HEK293 (cell line): Measurements from ENCODE around the gene MYO1E.

Experiments
- CTCF ChIA-PET: fragments of 350-600 bp; formaldehyde crosslinking; extraction: SDS; loops from one replicate; lab custom pipeline; 2021; ENCODE audit warnings: antibody characterized with exemption; lab: Yijun Ruan, JAX
- POLR2A ChIA-PET: fragments of 300-600 bp; formaldehyde crosslinking; extraction: SDS; loops from one replicate; lab custom pipeline; 2020; ENCODE audit warnings: antibody characterized with exemption, inconsistent platforms; lab: Yijun Ruan, JAX
- H3K27ac ChIP-seq: fragments of 200-500 bp; sonication (Bioruptor generic); 2 replicates; pipeline ENCODE4 v1.5.1; 2014; ENCODE audit warnings: low read depth, low read length, control low read depth, inconsistent platforms; ENCODE audit errors: extremely low read depth
- H3K36me3 ChIP-seq, 2 experiments: fragments of 200-500 bp in 1 of 2; sonication (Bioruptor generic) in 1 of 2; 1 replicate in 1 of 2; 2 replicates in 1 of 2; pipeline ENCODE4 v1.5.1; 2014 to 2017; ENCODE audit warnings: inconsistent platforms in 2 of 2, low read length in 2 of 2; ENCODE audit not compliant: control insufficient read depth in 2 of 2, insufficient read depth in 1 of 2
- H3K4me1 ChIP-seq: fragments of 200-500 bp; sonication (Bioruptor generic); 2 replicates; pipeline ENCODE4 v1.5.1; 2014; ENCODE audit warnings: mild to moderate bottlenecking, low read length, inconsistent platforms; ENCODE audit not compliant: control insufficient read depth, insufficient read depth
- H3K4me3 ChIP-seq: 2 replicates; pipeline ENCODE4 v1.5.1; 2011; ENCODE audit warnings: low read depth, mild to moderate bottlenecking, control low read depth, low read length, moderate library complexity
- H3K9me3 ChIP-seq: fragments of 200-500 bp; sonication (Bioruptor generic); 2 replicates; pipeline ENCODE4 v1.5.1; 2014; ENCODE audit warnings: low read depth, low read length, inconsistent platforms; ENCODE audit not compliant: control insufficient read depth, insufficient read depth
- BCL11A ChIP-seq: fragments of 450-650 bp; formaldehyde crosslinking; IDR thresholded peaks from 2 replicates; pipeline ENCODE4 v1.5.1; 2016; ENCODE audit warnings: low read depth, missing biosample characterization, missing genetic modification characterization
- FEZF1 ChIP-seq: fragments of 450-650 bp; formaldehyde crosslinking; IDR thresholded peaks from 2 replicates; pipeline ENCODE4 v1.5.1; 2016; ENCODE audit warnings: missing biosample characterization, missing genetic modification characterization
- HOXC10 ChIP-seq: sonication (generic); formaldehyde crosslinking; IDR thresholded peaks from 2 replicates; pipeline ENCODE4 v1.8.1; 2023; ENCODE audit warnings: mild to moderate bottlenecking, missing genetic modification reagents
- KLF1 ChIP-seq: fragments of 450-650 bp; formaldehyde crosslinking; IDR thresholded peaks from 2 replicates; pipeline ENCODE4 v1.5.1; 2016; ENCODE audit warnings: missing biosample characterization, missing genetic modification characterization
- KLF17 ChIP-seq: fragments of 450-650 bp; formaldehyde crosslinking; IDR thresholded peaks from 2 replicates; pipeline ENCODE4 v1.5.1; 2016; ENCODE audit warnings: missing biosample characterization, missing genetic modification characterization
- TRIM28 ChIP-seq: IDR thresholded peaks from 2 replicates; pipeline ENCODE4 v1.6.1; 2011; ENCODE audit warnings: low read length, control low read depth, borderline replicate concordance
- ZNF23 ChIP-seq: fragments of 450-650 bp; formaldehyde crosslinking; IDR thresholded peaks from 2 replicates; pipeline ENCODE4 v1.5.1; 2016; ENCODE audit warnings: missing biosample characterization, missing genetic modification characterization, borderline replicate concordance
- ZNF24 ChIP-seq: fragments of 450-650 bp; formaldehyde crosslinking; IDR thresholded peaks from 2 replicates; pipeline ENCODE4 v1.5.1; 2016; ENCODE audit warnings: missing biosample characterization, missing genetic modification characterization
- ZNF473 ChIP-seq: fragments of 450-650 bp; formaldehyde crosslinking; IDR thresholded peaks from 2 replicates; pipeline ENCODE4 v1.5.1; 2017; ENCODE audit warnings: missing biosample characterization, missing genetic modification characterization
- ZNF670 ChIP-seq: fragments of 450-650 bp; formaldehyde crosslinking; IDR thresholded peaks from 2 replicates; pipeline ENCODE4 v1.5.1; 2016; ENCODE audit warnings: missing biosample characterization, missing genetic modification characterization, low read depth
- ZSCAN18 ChIP-seq: fragments of 450-650 bp; formaldehyde crosslinking; IDR thresholded peaks from 2 replicates; pipeline ENCODE4 v1.5.1; 2016; ENCODE audit warnings: missing biosample characterization, missing genetic modification characterization
- TF ChIP-seq, protein P1 (sequence below): fragments of 450-650 bp; formaldehyde crosslinking; IDR thresholded peaks from 2 replicates; pipeline ENCODE4 v1.5.1; 2016; ENCODE audit warnings: missing biosample characterization, missing genetic modification characterization
- TF ChIP-seq, protein P2 (sequence below): fragments of 450-650 bp; formaldehyde crosslinking; IDR thresholded peaks from 2 replicates; pipeline ENCODE4 v1.5.1; 2016; ENCODE audit warnings: missing biosample characterization, missing genetic modification characterization, borderline replicate concordance
- TF ChIP-seq, protein P3 (sequence below): fragments of 450-650 bp; formaldehyde crosslinking; IDR thresholded peaks from 2 replicates; pipeline ENCODE4 v1.5.1; 2016; ENCODE audit warnings: missing biosample characterization, missing genetic modification characterization
- TF ChIP-seq, protein P4 (sequence below): fragments of 450-650 bp; formaldehyde crosslinking; IDR thresholded peaks from 2 replicates; pipeline ENCODE4 v1.5.1; 2016; ENCODE audit warnings: missing biosample characterization, missing genetic modification characterization, borderline replicate concordance

MYO1E gene

GRCh38 chr15:59227021-59227420 is 145.7 kb downstream of the MYO1E start:
- ChIA-PET POLR2A (no interaction called here), CTCF (interaction anchor here (0.5 kb wide), 1 partner anchor 273 kb away, joined by 3 read pairs; no protein-coding TSS in a partner anchor)
- Histone ChIP-seq H3K4me1 (no peaks in the 10 kb centered on the region), H3K9me3 (no peaks in the 10 kb centered on the region), H3K4me3 (no peak overlapping the region), H3K27ac (no peak overlapping the region), H3K36me3 (peaks cover 0 to 11% of the 10 kb centered on the region in 2 experiments; a peak in 1 of 3 replicates)
- TF ChIP-seq HOXC10 (no peak), FEZF1 (tag by site-specific recombination) (no peak), KLF1 (tag by site-specific recombination) (no peak), ZNF23 (tag by site-specific recombination) (no peak), ZNF473 (tag by site-specific recombination) (no peak), BCL11A (no peak), ZNF24 (tag by site-specific recombination) (no peak), KLF17 (tag by site-specific recombination) (no peak), TRIM28 (no peak)
- TF ChIP-seq, protein P1, sequence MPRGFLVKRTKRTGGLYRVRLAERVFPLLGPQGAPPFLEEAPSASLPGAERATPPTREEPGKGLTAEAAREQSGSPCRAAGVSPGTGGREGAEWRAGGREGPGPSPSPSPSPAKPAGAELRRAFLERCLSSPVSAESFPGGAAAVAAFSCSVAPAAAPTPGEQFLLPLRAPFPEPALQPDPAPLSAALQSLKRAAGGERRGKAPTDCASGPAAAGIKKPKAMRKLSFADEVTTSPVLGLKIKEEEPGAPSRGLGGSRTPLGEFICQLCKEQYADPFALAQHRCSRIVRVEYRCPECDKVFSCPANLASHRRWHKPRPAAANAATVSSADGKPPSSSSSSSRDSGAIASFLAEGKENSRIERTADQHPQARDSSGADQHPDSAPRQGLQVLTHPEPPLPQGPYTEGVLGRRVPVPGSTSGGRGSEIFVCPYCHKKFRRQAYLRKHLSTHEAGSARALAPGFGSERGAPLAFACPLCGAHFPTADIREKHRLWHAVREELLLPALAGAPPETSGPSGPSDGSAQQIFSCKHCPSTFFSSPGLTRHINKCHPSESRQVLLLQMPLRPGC (tag by site-specific recombination) = no peak
- TF ChIP-seq, protein P2, sequence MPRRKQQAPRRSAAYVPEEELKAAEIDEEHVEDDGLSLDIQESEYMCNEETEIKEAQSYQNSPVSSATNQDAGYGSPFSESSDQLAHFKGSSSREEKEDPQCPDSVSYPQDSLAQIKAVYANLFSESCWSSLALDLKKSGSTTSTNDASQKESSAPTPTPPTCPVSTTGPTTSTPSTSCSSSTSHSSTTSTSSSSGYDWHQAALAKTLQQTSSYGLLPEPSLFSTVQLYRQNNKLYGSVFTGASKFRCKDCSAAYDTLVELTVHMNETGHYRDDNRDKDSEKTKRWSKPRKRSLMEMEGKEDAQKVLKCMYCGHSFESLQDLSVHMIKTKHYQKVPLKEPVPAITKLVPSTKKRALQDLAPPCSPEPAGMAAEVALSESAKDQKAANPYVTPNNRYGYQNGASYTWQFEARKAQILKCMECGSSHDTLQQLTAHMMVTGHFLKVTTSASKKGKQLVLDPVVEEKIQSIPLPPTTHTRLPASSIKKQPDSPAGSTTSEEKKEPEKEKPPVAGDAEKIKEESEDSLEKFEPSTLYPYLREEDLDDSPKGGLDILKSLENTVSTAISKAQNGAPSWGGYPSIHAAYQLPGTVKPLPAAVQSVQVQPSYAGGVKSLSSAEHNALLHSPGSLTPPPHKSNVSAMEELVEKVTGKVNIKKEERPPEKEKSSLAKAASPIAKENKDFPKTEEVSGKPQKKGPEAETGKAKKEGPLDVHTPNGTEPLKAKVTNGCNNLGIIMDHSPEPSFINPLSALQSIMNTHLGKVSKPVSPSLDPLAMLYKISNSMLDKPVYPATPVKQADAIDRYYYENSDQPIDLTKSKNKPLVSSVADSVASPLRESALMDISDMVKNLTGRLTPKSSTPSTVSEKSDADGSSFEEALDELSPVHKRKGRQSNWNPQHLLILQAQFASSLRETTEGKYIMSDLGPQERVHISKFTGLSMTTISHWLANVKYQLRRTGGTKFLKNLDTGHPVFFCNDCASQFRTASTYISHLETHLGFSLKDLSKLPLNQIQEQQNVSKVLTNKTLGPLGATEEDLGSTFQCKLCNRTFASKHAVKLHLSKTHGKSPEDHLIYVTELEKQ = no peak

- ChIA-PET CTCF (no interaction called here), POLR2A (no interaction called here)
- no peak overlapping the region for H3K27ac ChIP-seq
- no peak overlapping the region for H3K4me3 ChIP-seq
- H3K9me3 ChIP-seq = no peaks in the 10 kb centered on the region
- H3K4me1 ChIP-seq = no peaks in the 10 kb centered on the region
- TF ChIP-seq ZNF670 (tag by site-specific recombination) (no peak), ZSCAN18 (tag by site-specific recombination) (no peak)
- TF ChIP-seq, protein P3, sequence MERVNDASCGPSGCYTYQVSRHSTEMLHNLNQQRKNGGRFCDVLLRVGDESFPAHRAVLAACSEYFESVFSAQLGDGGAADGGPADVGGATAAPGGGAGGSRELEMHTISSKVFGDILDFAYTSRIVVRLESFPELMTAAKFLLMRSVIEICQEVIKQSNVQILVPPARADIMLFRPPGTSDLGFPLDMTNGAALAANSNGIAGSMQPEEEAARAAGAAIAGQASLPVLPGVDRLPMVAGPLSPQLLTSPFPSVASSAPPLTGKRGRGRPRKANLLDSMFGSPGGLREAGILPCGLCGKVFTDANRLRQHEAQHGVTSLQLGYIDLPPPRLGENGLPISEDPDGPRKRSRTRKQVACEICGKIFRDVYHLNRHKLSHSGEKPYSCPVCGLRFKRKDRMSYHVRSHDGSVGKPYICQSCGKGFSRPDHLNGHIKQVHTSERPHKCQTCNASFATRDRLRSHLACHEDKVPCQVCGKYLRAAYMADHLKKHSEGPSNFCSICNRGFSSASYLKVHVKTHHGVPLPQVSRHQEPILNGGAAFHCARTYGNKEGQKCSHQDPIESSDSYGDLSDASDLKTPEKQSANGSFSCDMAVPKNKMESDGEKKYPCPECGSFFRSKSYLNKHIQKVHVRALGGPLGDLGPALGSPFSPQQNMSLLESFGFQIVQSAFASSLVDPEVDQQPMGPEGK = no peak
- TF ChIP-seq, protein P4, sequence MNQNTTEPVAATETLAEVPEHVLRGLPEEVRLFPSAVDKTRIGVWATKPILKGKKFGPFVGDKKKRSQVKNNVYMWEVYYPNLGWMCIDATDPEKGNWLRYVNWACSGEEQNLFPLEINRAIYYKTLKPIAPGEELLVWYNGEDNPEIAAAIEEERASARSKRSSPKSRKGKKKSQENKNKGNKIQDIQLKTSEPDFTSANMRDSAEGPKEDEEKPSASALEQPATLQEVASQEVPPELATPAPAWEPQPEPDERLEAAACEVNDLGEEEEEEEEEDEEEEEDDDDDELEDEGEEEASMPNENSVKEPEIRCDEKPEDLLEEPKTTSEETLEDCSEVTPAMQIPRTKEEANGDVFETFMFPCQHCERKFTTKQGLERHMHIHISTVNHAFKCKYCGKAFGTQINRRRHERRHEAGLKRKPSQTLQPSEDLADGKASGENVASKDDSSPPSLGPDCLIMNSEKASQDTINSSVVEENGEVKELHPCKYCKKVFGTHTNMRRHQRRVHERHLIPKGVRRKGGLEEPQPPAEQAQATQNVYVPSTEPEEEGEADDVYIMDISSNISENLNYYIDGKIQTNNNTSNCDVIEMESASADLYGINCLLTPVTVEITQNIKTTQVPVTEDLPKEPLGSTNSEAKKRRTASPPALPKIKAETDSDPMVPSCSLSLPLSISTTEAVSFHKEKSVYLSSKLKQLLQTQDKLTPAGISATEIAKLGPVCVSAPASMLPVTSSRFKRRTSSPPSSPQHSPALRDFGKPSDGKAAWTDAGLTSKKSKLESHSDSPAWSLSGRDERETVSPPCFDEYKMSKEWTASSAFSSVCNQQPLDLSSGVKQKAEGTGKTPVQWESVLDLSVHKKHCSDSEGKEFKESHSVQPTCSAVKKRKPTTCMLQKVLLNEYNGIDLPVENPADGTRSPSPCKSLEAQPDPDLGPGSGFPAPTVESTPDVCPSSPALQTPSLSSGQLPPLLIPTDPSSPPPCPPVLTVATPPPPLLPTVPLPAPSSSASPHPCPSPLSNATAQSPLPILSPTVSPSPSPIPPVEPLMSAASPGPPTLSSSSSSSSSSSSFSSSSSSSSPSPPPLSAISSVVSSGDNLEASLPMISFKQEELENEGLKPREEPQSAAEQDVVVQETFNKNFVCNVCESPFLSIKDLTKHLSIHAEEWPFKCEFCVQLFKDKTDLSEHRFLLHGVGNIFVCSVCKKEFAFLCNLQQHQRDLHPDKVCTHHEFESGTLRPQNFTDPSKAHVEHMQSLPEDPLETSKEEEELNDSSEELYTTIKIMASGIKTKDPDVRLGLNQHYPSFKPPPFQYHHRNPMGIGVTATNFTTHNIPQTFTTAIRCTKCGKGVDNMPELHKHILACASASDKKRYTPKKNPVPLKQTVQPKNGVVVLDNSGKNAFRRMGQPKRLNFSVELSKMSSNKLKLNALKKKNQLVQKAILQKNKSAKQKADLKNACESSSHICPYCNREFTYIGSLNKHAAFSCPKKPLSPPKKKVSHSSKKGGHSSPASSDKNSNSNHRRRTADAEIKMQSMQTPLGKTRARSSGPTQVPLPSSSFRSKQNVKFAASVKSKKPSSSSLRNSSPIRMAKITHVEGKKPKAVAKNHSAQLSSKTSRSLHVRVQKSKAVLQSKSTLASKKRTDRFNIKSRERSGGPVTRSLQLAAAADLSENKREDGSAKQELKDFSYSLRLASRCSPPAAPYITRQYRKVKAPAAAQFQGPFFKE (tag by site-specific recombination) = no peak
- peaks cover 0 to 11% of the 10 kb centered on the region in 2 experiments; a peak in 2 of 3 replicates for H3K36me3 ChIP-seq
These were observed 148.2 kb downstream of the MYO1E start for GRCh38 chr15:59224474-59224873.
